Muscle layer of duodenum (tissue), 2 donors: ENCODE measurements around the gene GPRIN2.
"Not testable (repeated sequence)": the region's sequence is repeated elsewhere in the genome, so short reads cannot be mapped to it uniquely, and the experiment has no call there.

Source experiments
- H3K27ac ChIP-seq: one replicate; pipeline ENCODE4 v1.7.0; 2013; ENCODE audit warnings: mild to moderate bottlenecking, low read length
- H3K27me3 ChIP-seq: one replicate; pipeline ENCODE4 v1.7.0; 2013; ENCODE audit warnings: low read depth, mild to moderate bottlenecking, control low read depth, low read length
- H3K36me3 ChIP-seq, 2 donors: one replicate each; pipeline ENCODE4 v1.7.0; 2013; ENCODE audit warnings: low read length in 2 of 2, control low read depth in 1 of 2, mild to moderate bottlenecking in 1 of 2; ENCODE audit not compliant: insufficient read depth in 2 of 2, control insufficient read depth in 1 of 2
- H3K4me1 ChIP-seq, 2 donors: one replicate each; pipeline ENCODE4 v1.7.0; 2013; ENCODE audit warnings: low read length in 2 of 2, mild to moderate bottlenecking in 2 of 2, control low read depth in 1 of 2, moderate library complexity in 1 of 2; ENCODE audit not compliant: insufficient read depth in 2 of 2, control insufficient read depth in 1 of 2
- H3K4me3 ChIP-seq, 2 donors: one replicate each; pipeline ENCODE4 v1.7.0; 2013; ENCODE audit warnings: low read length in 2 of 2, low read depth in 1 of 2, mild to moderate bottlenecking in 1 of 2
- H3K9me3 ChIP-seq, 2 donors: one replicate each; pipeline ENCODE4 v1.7.0; 2013; ENCODE audit warnings: low read length in 2 of 2, control low read depth in 1 of 2, mild to moderate bottlenecking in 1 of 2; ENCODE audit not compliant: control insufficient read depth in 1 of 2
- donor health status: healthy.

GPRIN2 gene

DNA sequence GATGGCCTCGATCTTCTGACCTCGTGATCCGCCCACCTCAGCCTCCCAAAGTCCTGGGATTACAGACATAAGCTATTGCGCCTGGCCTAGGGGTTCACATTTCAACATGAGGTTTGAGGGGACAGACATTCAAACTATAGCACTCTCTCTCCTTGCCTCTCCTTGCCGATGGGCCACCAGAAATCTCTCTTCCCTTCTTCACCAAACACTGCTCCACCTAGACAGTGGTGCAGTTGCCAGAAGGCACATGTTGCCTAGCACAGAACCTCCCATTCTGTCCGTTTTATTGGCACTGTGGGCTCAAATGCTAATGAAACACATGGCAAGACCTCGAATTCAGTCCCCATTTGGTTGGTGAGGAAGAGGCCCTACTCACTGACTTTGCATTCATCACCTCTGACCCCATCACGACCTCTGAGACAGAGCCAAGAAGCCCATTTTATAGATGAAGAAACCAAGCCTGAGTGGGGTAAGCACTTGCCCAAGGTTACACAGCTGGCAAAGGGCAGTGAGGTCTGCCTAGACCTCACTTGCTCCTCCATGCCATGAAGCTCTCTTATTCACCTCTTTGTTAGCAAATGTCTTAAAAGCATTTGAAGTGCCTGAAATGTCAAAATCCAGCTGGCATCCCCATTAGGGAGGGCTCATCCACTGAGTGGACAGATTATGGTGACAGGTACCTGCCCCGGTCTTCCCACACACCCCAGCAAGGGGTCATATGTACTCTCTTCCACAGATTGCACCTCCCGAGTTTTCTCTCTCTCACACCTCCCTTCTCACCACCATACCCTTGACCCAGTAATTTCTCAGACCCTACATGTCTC is 34.0 kb downstream of the GPRIN2 start:
- Histone ChIP-seq H3K4me1 (peaks cover 0 to 5% of the 10 kb centered on the region in 2 donors), H3K9me3 (no peaks in the 10 kb centered on the region), H3K4me3 (no peak overlapping the region), H3K27me3 (no peaks in the 10 kb centered on the region), H3K27ac (no peak overlapping the region), H3K36me3 (no peaks in the 10 kb centered on the region)

GRCh38 chr10:46520941-46521340 is 35.5 kb downstream of the GPRIN2 start:
- H3K27ac ChIP-seq, result no peak overlapping the region

GRCh38 chr10:46520381-46520780 is 36.1 kb downstream of the GPRIN2 start:
- H3K27me3 ChIP-seq, result no peaks in the 10 kb centered on the region
- H3K27ac ChIP-seq, result no peak overlapping the region
- no peaks in the 10 kb centered on the region for H3K36me3 ChIP-seq
- H3K4me3 ChIP-seq, result no peak overlapping the region
- H3K4me1 ChIP-seq, result peaks cover 5% of the 10 kb centered on the region in 2 donors
- no peaks in the 10 kb centered on the region for H3K9me3 ChIP-seq

More at GRCh38 chr10:46520941-46521340, 35.5 kb downstream of the GPRIN2 start:
- Histone ChIP-seq H3K9me3 (no peaks in the 10 kb centered on the region), H3K27me3 (no peaks in the 10 kb centered on the region), H3K36me3 (no peaks in the 10 kb centered on the region), H3K4me1 (peaks cover 5% of the 10 kb centered on the region in 2 donors), H3K4me3 (no peak overlapping the region)

- Histone ChIP-seq H3K36me3 (no peaks in the 10 kb centered on the region), H3K27ac (no peak overlapping the region), H3K4me1 (peaks cover 0 to 5% of the 10 kb centered on the region in 2 donors), H3K4me3 (no peak overlapping the region), H3K27me3 (no peaks in the 10 kb centered on the region), H3K9me3 (no peaks in the 10 kb centered on the region)
Observed at GRCh38 chr10:46518028-46518725, 38.3 kb downstream of the GPRIN2 start.

DNA sequence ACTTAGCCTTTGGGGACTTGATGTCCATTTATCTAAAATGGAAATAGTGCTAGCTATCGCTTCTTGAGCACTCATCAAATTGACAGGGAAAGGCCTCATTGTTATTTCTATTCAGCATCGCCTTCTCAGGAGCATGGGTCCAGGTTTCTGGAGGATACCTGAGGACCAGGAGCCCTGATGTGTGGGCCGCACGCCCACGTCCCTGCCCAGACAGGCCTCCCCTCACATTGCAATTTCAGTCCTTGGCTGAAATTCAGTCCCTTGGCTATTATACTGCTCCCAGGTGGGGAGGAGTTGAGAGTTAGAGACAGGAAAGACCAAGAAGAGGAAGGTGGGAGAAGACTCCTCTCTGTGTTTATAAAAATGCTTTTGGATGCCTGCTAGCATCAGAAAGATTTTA is 38.9 kb downstream of the GPRIN2 start:
- H3K9me3 ChIP-seq, result no peaks in the 10 kb centered on the region
- no peaks in the 10 kb centered on the region for H3K27me3 ChIP-seq
- H3K4me1 ChIP-seq, result peaks cover 0 to 5% of the 10 kb centered on the region in 2 donors
- no peak overlapping the region for H3K27ac ChIP-seq
- no peaks in the 10 kb centered on the region for H3K36me3 ChIP-seq
- no peak overlapping the region for H3K4me3 ChIP-seq

DNA sequence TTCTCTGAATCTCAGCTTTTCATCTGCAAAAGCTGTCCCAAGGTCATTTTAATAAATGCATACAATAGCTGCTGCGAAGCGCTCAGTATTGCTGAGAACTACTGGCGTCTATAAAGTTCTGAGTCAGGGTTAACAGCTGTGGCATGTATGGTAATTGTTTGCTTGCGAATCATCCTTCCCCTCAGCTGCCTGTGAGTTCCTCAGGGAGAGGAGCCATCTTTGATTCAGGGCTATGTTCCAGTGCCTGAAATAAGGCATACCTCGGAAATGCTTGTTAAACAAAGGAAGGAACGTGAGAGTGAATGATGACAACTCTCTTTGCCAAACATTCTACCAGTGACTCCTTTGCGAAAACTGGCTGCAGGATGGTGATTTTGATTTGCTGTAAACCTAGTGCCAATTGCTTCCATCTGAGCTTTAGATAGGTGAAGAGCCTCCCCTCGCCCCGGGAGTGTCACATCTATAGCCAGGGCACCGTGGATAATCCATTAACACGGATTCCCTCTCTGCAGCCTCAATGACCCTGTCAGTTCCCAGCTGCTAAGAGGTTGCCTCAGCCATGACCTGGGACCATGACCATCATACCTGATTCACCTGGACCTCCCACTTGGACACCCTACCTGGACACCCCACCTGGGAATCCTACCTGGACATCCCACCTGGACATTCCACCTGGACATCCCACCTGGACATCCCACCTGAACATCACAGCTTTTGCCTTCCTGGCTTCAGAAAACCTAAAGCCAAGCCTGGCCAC is 39.6 kb downstream of the GPRIN2 start:
- Histone ChIP-seq H3K4me1 (peaks cover 0 to 5% of the 10 kb centered on the region in 2 donors), H3K9me3 (no peaks in the 10 kb centered on the region), H3K27ac (no peak overlapping the region), H3K36me3 (no peaks in the 10 kb centered on the region), H3K27me3 (no peaks in the 10 kb centered on the region), H3K4me3 (no peak overlapping the region)

DNA sequence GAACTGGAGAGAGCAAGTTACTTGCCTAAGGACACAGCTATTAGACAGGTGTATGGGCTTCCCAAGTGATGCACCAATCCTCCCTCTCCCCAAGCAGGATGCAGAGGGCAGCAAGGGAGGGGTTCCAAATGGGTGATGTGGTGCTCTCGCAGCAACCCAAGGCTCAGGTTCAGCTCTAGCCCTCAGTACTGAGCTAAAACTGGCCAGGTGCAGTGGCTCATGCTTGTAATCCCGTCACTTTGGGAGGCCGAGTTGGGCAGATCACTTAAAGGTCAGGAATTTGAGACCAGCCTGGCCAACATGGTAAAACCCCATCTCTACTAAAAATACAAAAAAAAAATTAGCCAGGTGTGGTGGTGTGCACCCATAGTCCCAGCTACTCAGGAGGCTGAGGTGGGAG is 40.7 kb downstream of the GPRIN2 start:
- Histone ChIP-seq H3K27ac (no peak overlapping the region), H3K36me3 (no peaks in the 10 kb centered on the region), H3K9me3 (no peaks in the 10 kb centered on the region), H3K27me3 (no peaks in the 10 kb centered on the region), H3K4me3 (no peak overlapping the region), H3K4me1 (peaks cover 0 to 5% of the 10 kb centered on the region in 2 donors)

- Histone ChIP-seq H3K27ac (no peak overlapping the region), H3K36me3 (no peaks in the 10 kb centered on the region), H3K27me3 (no peaks in the 10 kb centered on the region)
Observed at GRCh38 chr10:46515366-46515765, 41.1 kb downstream of the GPRIN2 start.

DNA sequence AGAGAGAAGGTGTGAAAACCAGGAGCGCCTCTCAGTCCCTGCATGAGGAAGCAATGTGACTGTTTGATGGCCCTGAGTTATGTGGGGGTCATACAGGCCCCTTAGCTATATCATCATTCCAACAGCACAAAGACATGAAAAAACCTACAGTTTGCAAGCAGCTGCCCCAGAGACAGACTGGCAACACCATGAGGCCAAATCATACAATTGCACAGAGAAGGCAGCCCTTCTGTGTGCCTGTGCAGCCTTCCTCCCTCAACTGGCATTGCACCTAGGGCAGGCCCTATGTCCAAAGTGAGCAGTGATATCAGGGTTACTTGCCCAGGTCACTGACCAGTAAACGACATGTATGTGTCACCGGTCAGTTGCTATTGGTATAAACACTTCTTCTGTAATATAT is 41.6 kb downstream of the GPRIN2 start:
- no peak overlapping the region for H3K27ac ChIP-seq
- peaks cover 0 to 5% of the 10 kb centered on the region in 2 donors for H3K4me1 ChIP-seq
- H3K36me3 ChIP-seq, result no peaks in the 10 kb centered on the region
- no peak overlapping the region for H3K4me3 ChIP-seq
- no peaks in the 10 kb centered on the region for H3K9me3 ChIP-seq
- no peaks in the 10 kb centered on the region for H3K27me3 ChIP-seq

More at GRCh38 chr10:46515366-46515765, 41.1 kb downstream of the GPRIN2 start:
- Histone ChIP-seq H3K4me1 (peaks cover 0 to 5% of the 10 kb centered on the region in 2 donors), H3K9me3 (no peaks in the 10 kb centered on the region), H3K4me3 (no peak overlapping the region)

DNA sequence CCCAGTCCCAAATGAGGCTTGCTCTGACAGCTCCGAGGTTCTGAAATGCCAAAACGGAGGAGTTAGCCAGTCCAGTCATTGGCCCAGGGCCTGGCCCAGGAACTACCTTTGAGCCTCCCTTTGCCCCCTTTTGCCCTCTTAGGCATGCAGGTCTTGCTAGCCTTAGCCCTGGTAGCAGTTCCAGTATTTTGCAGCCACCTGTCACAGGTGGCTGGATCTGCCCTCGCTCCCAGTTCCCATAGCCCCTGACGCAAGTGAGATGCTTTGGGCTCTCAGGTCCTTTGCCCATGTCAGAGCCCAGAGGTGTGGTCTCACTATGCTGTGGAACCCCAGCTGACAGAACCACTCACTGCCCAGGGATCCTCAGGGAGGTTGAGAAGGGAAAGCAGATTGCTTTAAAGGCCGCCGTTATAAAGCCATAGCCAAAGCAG is 42.0 kb downstream of the GPRIN2 start:
- Histone ChIP-seq H3K27ac (no peak overlapping the region), H3K4me1 (peaks cover 0 to 5% of the 10 kb centered on the region in 2 donors), H3K27me3 (no peaks in the 10 kb centered on the region), H3K36me3 (no peaks in the 10 kb centered on the region), H3K9me3 (no peaks in the 10 kb centered on the region), H3K4me3 (no peak overlapping the region)

GRCh38 chr10:46513333-46513732 is 43.1 kb downstream of the GPRIN2 start:
- not testable (repeated sequence) for H3K27me3 ChIP-seq, H3K36me3 ChIP-seq, H3K4me1 ChIP-seq, H3K27ac ChIP-seq, H3K9me3 ChIP-seq, H3K4me3 ChIP-seq
